ENCODE data around the gene SLC6A8.
A peak's percentile ranks its signal among the peaks of the same experiment; 100 is the strongest.
"Not testable (repeated sequence)": the region's sequence is repeated elsewhere in the genome, so short reads cannot be mapped to it uniquely, and the experiment has no call there.

Gene SLC6A8

GRCh38 chrX:153728951-153729631 lies 41.4 kb downstream of the SLC6A8 start:
- Mint-ChIP-seq H3K36me3 (ENCODE audit: low read depth) (peaks cover 22% of the 10 kb centered on the region), H3K4me1 (ENCODE audit: low read depth) (peaks cover 20% of the 10 kb centered on the region), H3K27ac (no peak overlapping the region), H3K9me3 (peaks cover 10% of the 10 kb centered on the region), H3K4me3 (no peak overlapping the region), H3K27me3 (ENCODE audit: low read depth) (no peaks in the 10 kb centered on the region)
- DNase-seq (ENCODE audit: low spot score), result no peak

GRCh38 chrX:153730115-153730514 lies 42.4 kb downstream of the SLC6A8 start:
- not testable (repeated sequence) for DNase-seq (ENCODE audit: low spot score); H3K27me3 Mint-ChIP-seq (ENCODE audit: low read depth); H3K4me3 Mint-ChIP-seq; H3K27ac Mint-ChIP-seq
- Mint-ChIP-seq H3K36me3 (ENCODE audit: low read depth) (peaks cover 26% of the 10 kb centered on the region), H3K9me3 (peaks cover 14% of the 10 kb centered on the region), H3K4me1 (ENCODE audit: low read depth) (peaks cover 22% of the 10 kb centered on the region)

GRCh38 chrX:153731117-153731844 lies 43.6 kb downstream of the SLC6A8 start:
- DNase-seq (ENCODE audit: low spot score), result no peak
- Mint-ChIP-seq H3K36me3 (ENCODE audit: low read depth) (peaks cover 31% of the 10 kb centered on the region), H3K4me1 (ENCODE audit: low read depth) (peaks cover 28% of the 10 kb centered on the region), H3K4me3 (no peak overlapping the region), H3K27me3 (ENCODE audit: low read depth) (no peaks in the 10 kb centered on the region), H3K9me3 (peaks cover 14% of the 10 kb centered on the region), H3K27ac (peak overlapping the region; percentile 41)

GRCh38 chrX:153731845-153732215 lies 44.1 kb downstream of the SLC6A8 start:
- H3K9me3 Mint-ChIP-seq, result peaks cover 14% of the 10 kb centered on the region
- H3K4me3 Mint-ChIP-seq, result no peak overlapping the region
- no peak for DNase-seq (ENCODE audit: low spot score)
- H3K36me3 Mint-ChIP-seq (ENCODE audit: low read depth), result peaks cover 31% of the 10 kb centered on the region
- H3K4me1 Mint-ChIP-seq (ENCODE audit: low read depth), result peaks cover 28% of the 10 kb centered on the region
- no peak overlapping the region for H3K27ac Mint-ChIP-seq
- no peaks in the 10 kb centered on the region for H3K27me3 Mint-ChIP-seq (ENCODE audit: low read depth)

- Mint-ChIP-seq H3K27me3 (ENCODE audit: low read depth) (no peaks in the 10 kb centered on the region), H3K9me3 (peaks cover 14% of the 10 kb centered on the region), H3K27ac (no peak overlapping the region), H3K36me3 (ENCODE audit: low read depth) (peaks cover 31% of the 10 kb centered on the region), H3K4me3 (no peak overlapping the region), H3K4me1 (ENCODE audit: low read depth) (peaks cover 23% of the 10 kb centered on the region)
- no peak for DNase-seq (ENCODE audit: low spot score)
Observed at GRCh38 chrX:153732401-153732800, 44.7 kb downstream of the SLC6A8 start.

- Mint-ChIP-seq H3K4me3 (no peak overlapping the region), H3K27ac (no peak overlapping the region), H3K4me1 (ENCODE audit: low read depth) (peaks cover 20% of the 10 kb centered on the region), H3K36me3 (ENCODE audit: low read depth) (peaks cover 31% of the 10 kb centered on the region), H3K27me3 (ENCODE audit: low read depth) (no peaks in the 10 kb centered on the region), H3K9me3 (peaks cover 14% of the 10 kb centered on the region)
- no peak for DNase-seq (ENCODE audit: low spot score)
Observed at GRCh38 chrX:153733651-153734240, 46.0 kb downstream of the SLC6A8 start.

GRCh38 chrX:153734871-153735270 lies 47.1 kb downstream of the SLC6A8 start:
- H3K27ac Mint-ChIP-seq, result no peak overlapping the region
- H3K4me1 Mint-ChIP-seq (ENCODE audit: low read depth), result peaks cover 22% of the 10 kb centered on the region
- peaks cover 14% of the 10 kb centered on the region for H3K9me3 Mint-ChIP-seq
- no peak overlapping the region for H3K4me3 Mint-ChIP-seq
- H3K36me3 Mint-ChIP-seq (ENCODE audit: low read depth), result peaks cover 28% of the 10 kb centered on the region
- no peak for DNase-seq (ENCODE audit: low spot score)
- no peaks in the 10 kb centered on the region for H3K27me3 Mint-ChIP-seq (ENCODE audit: low read depth)

GRCh38 chrX:153735274-153735673 lies 47.5 kb downstream of the SLC6A8 start:
- peaks cover 26% of the 10 kb centered on the region for H3K4me1 Mint-ChIP-seq (ENCODE audit: low read depth)
- no peak overlapping the region for H3K4me3 Mint-ChIP-seq
- no peak overlapping the region for H3K27ac Mint-ChIP-seq

GRCh38 chrX:153736071-153736820 lies 48.5 kb downstream of the SLC6A8 start:
- Mint-ChIP-seq H3K27me3 (ENCODE audit: low read depth) (no peaks in the 10 kb centered on the region), H3K27ac (no peak overlapping the region), H3K9me3 (peaks cover 12% of the 10 kb centered on the region), H3K4me3 (no peak overlapping the region), H3K4me1 (ENCODE audit: low read depth) (peaks cover 25% of the 10 kb centered on the region), H3K36me3 (ENCODE audit: low read depth) (peaks cover 24% of the 10 kb centered on the region)
- DNase-seq (ENCODE audit: low spot score), result no peak

More at GRCh38 chrX:153735274-153735673, 47.5 kb downstream of the SLC6A8 start:
- Mint-ChIP-seq H3K9me3 (peaks cover 14% of the 10 kb centered on the region), H3K27me3 (ENCODE audit: low read depth) (no peaks in the 10 kb centered on the region), H3K36me3 (ENCODE audit: low read depth) (peaks cover 28% of the 10 kb centered on the region)
- DNase-seq (ENCODE audit: low spot score), result no peak

- Mint-ChIP-seq H3K27me3 (ENCODE audit: low read depth) (no peaks in the 10 kb centered on the region), H3K9me3 (peaks cover 5% of the 10 kb centered on the region), H3K4me1 (ENCODE audit: low read depth) (peaks cover 20% of the 10 kb centered on the region), H3K4me3 (no peak overlapping the region), H3K27ac (no peak overlapping the region), H3K36me3 (ENCODE audit: low read depth) (peaks cover 17% of the 10 kb centered on the region)
- DNase-seq (ENCODE audit: low spot score), result no peak
Observed at GRCh38 chrX:153736871-153737441, 49.2 kb downstream of the SLC6A8 start.

- no peaks in the 10 kb centered on the region for H3K27me3 Mint-ChIP-seq (ENCODE audit: low read depth)
- no peak overlapping the region for H3K4me3 Mint-ChIP-seq
- H3K36me3 Mint-ChIP-seq (ENCODE audit: low read depth), result peaks cover 13% of the 10 kb centered on the region
- H3K4me1 Mint-ChIP-seq (ENCODE audit: low read depth), result peaks cover 20% of the 10 kb centered on the region
- H3K27ac Mint-ChIP-seq, result no peak overlapping the region
- peaks cover 4% of the 10 kb centered on the region for H3K9me3 Mint-ChIP-seq
- no peak for DNase-seq (ENCODE audit: low spot score)
Observed at GRCh38 chrX:153738056-153738605, 50.4 kb downstream of the SLC6A8 start.

GRCh38 chrX:153739754-153740486 lies 52.2 kb downstream of the SLC6A8 start:
- Mint-ChIP-seq H3K27ac (peak overlapping the region; percentile 75), H3K27me3 (ENCODE audit: low read depth) (no peaks in the 10 kb centered on the region), H3K4me1 (ENCODE audit: low read depth) (peaks cover 20% of the 10 kb centered on the region), H3K4me3 (peak overlapping the region; percentile 77), H3K36me3 (ENCODE audit: low read depth) (peaks cover 8% of the 10 kb centered on the region), H3K9me3 (peaks cover 1% of the 10 kb centered on the region)
- DNase-seq (ENCODE audit: low spot score), result no peak

Data from T-helper 2 cell treated with Interferon-gamma antibody and Interleukin-4, amounts not matched to agents 5 μg/mL and 100 μg/mL, for 36 hours (primary cell).